Measurements from ENCODE around the gene SEMA4D. TPM values are rescaled to one million over a fixed set of nuclear protein-coding genes. Genes with fewer than 3 reads are reported as not detected.

Gene SEMA4D
- total RNA-seq, 4 donors from 2014 or later, result 37.3 to 50.1 (median 42.6) TPM

DNA sequence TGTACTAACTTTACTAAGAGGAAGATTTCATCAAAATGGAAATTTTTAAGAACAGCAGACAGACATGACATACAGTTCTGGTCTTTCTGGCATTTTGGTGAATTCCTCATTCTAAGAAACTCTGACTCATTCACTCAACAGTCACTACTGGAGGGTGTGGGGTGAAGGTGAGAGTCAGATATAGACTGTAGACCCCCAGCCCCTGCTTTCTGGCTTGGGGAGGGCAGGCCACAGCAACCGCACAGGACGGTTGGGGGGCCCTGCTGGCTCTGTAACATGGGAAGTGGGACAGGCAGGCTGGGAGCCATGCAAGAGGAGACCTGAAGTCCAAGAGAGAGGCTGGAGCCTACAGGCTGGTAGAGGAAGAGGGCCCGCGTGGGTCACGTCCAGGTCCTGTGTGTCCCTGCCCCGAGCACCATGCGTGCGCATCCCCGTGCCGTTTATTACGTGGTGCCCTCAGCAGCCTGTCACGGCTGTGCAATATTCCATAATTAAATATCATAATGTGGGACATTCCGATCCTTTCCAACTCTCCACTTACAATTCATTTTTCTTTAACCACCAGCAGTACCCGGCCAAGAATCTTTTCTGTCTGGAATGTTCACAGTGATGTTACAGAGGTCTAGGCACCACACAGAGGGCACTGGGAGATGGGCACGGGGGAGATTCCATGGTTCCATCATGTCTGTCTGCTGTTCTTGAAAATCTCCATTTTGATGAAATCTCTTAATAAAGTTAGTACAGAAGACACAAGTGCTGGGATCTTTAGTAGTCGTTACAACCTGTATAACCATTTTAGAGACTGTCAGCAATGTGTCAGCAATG is 75.5 kb downstream of the SEMA4D start:
- no peak for TF ChIP-seq POLR2AphosphoS5 (IDR thresholded peaks at IDR 0.05)
- no peak for TF ChIP-seq EP300 (IDR thresholded peaks at IDR 0.05)
- no peak for TF ChIP-seq CTCF (IDR thresholded peaks at IDR 0.05)
- TF ChIP-seq POLR2A (IDR thresholded peaks at IDR 0.05), result no peak
- Histone ChIP-seq H3K36me3 (no peaks in the 10 kb centered on the region), H3K4me1 (peaks cover 9% of the 10 kb centered on the region), H3K27ac (no peak overlapping the region), H3K4me3 (no peak overlapping the region), H3K9me3 (no peaks in the 10 kb centered on the region), H3K27me3 (no peaks in the 10 kb centered on the region)
- 86% methylated on average over 16 of the region's 16 CpGs for WGBS
- no peak for DNase-seq (ENCODE audit: low spot score in 2 of 2)

DNA sequence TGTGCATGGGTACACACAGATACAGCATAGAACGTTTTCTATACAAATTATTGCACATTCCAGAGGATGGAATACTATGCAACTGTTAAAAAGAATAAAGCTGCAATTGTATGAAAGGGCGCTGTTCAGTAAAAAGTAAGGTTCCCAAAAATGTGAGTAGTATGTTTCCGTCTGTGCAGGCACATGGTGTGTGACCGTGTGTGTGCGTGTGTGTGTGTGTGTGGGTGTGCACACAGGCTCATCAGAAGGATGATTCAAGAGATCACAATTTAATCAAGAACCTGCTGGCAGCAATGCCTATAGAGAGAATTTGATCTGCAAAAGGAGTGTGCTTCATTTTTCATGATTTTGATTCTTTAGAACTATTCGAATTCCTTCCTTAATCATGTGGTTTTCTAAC is 76.3 kb downstream of the SEMA4D start:
- DNase-seq (ENCODE audit: low spot score in 2 of 2), result no peak
- WGBS, result 89% methylated on average over 6 of the region's 6 CpGs
- Histone ChIP-seq H3K36me3 (no peaks in the 10 kb centered on the region), H3K4me1 (peaks cover 9% of the 10 kb centered on the region), H3K9me3 (no peaks in the 10 kb centered on the region), H3K27me3 (no peaks in the 10 kb centered on the region), H3K27ac (no peak overlapping the region), H3K4me3 (no peak overlapping the region)
- TF ChIP-seq CTCF (IDR thresholded peaks at IDR 0.05) (no peak), EP300 (IDR thresholded peaks at IDR 0.05) (no peak), POLR2AphosphoS5 (IDR thresholded peaks at IDR 0.05) (no peak), POLR2A (IDR thresholded peaks at IDR 0.05) (no peak)

DNA sequence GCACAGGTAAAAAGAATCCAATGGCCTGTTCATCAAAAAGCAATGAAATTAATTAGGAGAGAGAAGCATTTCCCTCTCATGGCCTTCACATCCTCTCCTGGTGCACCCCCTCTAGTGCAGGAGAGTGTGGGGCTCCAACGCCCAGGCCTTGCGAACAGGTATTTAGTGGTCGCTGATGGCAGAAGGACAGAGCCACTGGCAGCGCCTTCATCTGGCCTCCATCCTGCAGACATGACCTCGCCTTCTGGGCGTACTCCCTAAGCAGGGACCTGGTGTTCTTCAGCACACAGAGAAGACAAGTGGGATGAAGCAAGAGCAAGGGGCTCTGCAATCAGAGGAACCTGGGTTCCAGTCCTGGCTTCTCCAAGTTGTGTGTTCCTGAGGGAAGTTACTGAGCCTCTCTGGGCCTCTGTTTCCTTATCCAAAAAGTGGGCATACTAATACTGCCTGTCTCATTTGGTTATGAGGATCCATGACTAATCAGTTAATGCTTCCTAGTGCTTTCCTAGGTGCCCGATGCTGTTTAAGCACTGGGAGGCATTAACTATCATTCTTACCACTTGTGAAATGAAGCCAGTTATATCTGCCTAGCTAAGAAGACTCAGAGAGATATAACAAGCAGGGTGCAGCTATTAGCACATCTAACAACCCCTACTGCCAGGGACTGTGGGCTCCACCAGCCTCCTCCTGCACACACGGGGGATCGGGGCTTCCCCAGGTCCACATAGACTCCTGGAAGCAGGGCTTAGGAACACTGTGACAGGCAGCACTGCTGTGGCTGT is 77.3 kb downstream of the SEMA4D start:
- H3K4me3 ChIP-seq, result no peak overlapping the region
- no peak for DNase-seq (ENCODE audit: low spot score in 2 of 2)
- H3K27me3 ChIP-seq, result no peaks in the 10 kb centered on the region
- no peaks in the 10 kb centered on the region for H3K9me3 ChIP-seq
- WGBS, result 90% methylated on average over 7 of the region's 9 CpGs
- TF ChIP-seq CTCF (IDR thresholded peaks at IDR 0.05) (no peak), POLR2A (IDR thresholded peaks at IDR 0.05) (no peak), POLR2AphosphoS5 (IDR thresholded peaks at IDR 0.05) (no peak), EP300 (IDR thresholded peaks at IDR 0.05) (no peak)
- no peaks in the 10 kb centered on the region for H3K36me3 ChIP-seq
- peaks cover 4% of the 10 kb centered on the region for H3K4me1 ChIP-seq
- H3K27ac ChIP-seq, result no peak overlapping the region

GRCh38 chr9:89419978-89420394 is 77.9 kb downstream of the SEMA4D start:
- no peak for DNase-seq (ENCODE audit: low spot score in 2 of 2)

DNA sequence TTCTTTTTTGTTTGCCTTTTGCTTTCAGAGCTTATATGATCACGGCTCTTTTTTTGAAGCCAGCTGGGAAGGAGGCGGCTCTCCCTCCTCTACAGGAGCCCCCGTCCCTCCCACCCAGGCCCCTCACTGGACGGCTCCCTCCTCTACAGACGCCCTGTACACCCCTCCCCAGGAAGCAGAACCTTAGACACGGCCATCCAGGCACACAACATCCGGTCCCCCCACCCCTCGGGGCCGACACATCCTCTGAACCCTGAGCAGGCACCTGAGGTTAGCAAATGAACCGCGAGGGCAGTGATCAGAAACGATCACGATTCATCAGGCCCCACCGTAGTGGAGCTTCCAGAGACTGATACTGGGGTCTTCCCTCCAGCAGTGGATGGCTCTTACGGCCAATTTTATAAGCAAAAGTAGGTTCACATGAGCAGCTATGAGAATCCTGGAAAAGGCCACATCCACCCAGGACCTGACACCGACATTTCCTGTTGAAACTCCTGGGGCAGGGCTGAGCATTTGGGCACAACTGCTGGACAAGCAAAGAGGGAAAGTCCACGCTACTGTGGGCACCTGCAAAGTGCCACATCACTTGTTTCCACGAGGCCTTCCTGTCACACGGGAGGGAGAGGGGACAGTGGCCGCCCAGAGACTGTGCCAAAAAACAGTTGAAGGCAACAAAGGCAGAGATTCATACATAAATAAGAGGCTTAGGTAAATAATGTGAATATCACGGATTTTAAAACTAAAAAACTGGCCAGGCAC is 78.9 kb downstream of the SEMA4D start:
- DNase-seq (ENCODE audit: low spot score in 2 of 2), result no peak
- 84% methylated on average over 19 of the region's 21 CpGs for WGBS
- H3K27ac ChIP-seq, result no peak overlapping the region
- no peaks in the 10 kb centered on the region for H3K27me3 ChIP-seq
- TF ChIP-seq EP300 (IDR thresholded peaks at IDR 0.05), result no peak
- no peak for TF ChIP-seq POLR2AphosphoS5 (IDR thresholded peaks at IDR 0.05)
- no peak for TF ChIP-seq POLR2A (IDR thresholded peaks at IDR 0.05)
- no peak for TF ChIP-seq CTCF (IDR thresholded peaks at IDR 0.05)
- H3K36me3 ChIP-seq, result no peaks in the 10 kb centered on the region
- H3K4me3 ChIP-seq, result no peak overlapping the region
- no peaks in the 10 kb centered on the region for H3K4me1 ChIP-seq
- no peaks in the 10 kb centered on the region for H3K9me3 ChIP-seq

More at GRCh38 chr9:89419978-89420394, 77.9 kb downstream of the SEMA4D start:
- Histone ChIP-seq H3K9me3 (no peaks in the 10 kb centered on the region), H3K36me3 (no peaks in the 10 kb centered on the region), H3K27ac (no peak overlapping the region), H3K27me3 (no peaks in the 10 kb centered on the region), H3K4me1 (no peaks in the 10 kb centered on the region), H3K4me3 (no peak overlapping the region)
- 90% methylated on average over 6 of the region's 6 CpGs for WGBS
- TF ChIP-seq POLR2A (IDR thresholded peaks at IDR 0.05), result no peak
- TF ChIP-seq POLR2AphosphoS5 (IDR thresholded peaks at IDR 0.05), result no peak
